ENCODE data around the gene PICALM. TPM values are rescaled to one million over a fixed set of nuclear protein-coding genes. Genes with fewer than 3 reads are reported as not detected.

PICALM gene
- total and polyA plus RNA-seq, 2 donors (not counting 1 experiment from before 2014, with no cell fraction given) = 48.4 to 165 TPM

GRCh38 chr11:85939099-85940015, 129.5 kb downstream of the PICALM start:
- Mint-ChIP-seq H3K4me3 (no peak overlapping the region), H3K27me3 (no peaks in the 10 kb centered on the region), H3K4me1 (no peaks in the 10 kb centered on the region), H3K27ac (no peak overlapping the region), H3K9me3 (ENCODE audit: insufficient read depth) (no peaks in the 10 kb centered on the region)
- Histone ChIP-seq H3K4me1 (ENCODE audit: control insufficient read depth in 2 of 2, insufficient read depth in 2 of 2, low read length in 2 of 2) (no peaks in the 10 kb centered on the region), H2AFZ (ENCODE audit: insufficient read depth, low read depth, low read length, poor library complexity, severe bottlenecking) (no peak overlapping the region), H3K36me3 (replicated peaks in 1 of 2; ENCODE audit: control extremely low read depth in 1 of 2, control insufficient read depth in 1 of 2, extremely low read depth in 1 of 2, insufficient read depth in 2 of 2, low read length in 1 of 2) (no peaks in the 10 kb centered on the region), H4K20me1 (ENCODE audit: control insufficient read depth, insufficient read depth, low read length, poor library complexity, severe bottlenecking) (no peaks in the 10 kb centered on the region), H3K9ac (ENCODE audit: low read length) (no peak overlapping the region), H3K4me3 (ENCODE audit: control extremely low read depth in 1 of 5, extremely low read depth in 1 of 5, insufficient read depth in 1 of 5, low read depth in 2 of 5, low read length in 4 of 5) (no peak overlapping the region), H3K9me3 (ENCODE audit: control extremely low read depth in 1 of 3, control insufficient read depth in 2 of 3, insufficient read depth in 1 of 3, low read length in 2 of 3) (peaks cover 0 to 21% (median 0%) of the 10 kb centered on the region in 3 donors), H3K27ac (ENCODE audit: low read length in 2 of 2) (no peak overlapping the region), H3K27me3 (replicated peaks in 1 of 4; ENCODE audit: control extremely low read depth in 1 of 4, control insufficient read depth in 3 of 4, insufficient read depth in 4 of 4, low read length in 3 of 4) (no peaks in the 10 kb centered on the region), H3K79me2 (ENCODE audit: control insufficient read depth, insufficient read depth, low read length) (no peaks in the 10 kb centered on the region), H3K4me2 (replicated peaks; ENCODE audit: low read depth, low read length, poor library complexity, severe bottlenecking) (no peak overlapping the region)
- ChIA-PET CTCF (no interaction called here), POLR2A (no interaction called here)
- WGBS (ENCODE audit: insufficient coverage) = no CpG with 5 or more reads among the region's 4 CpGs
- ATAC-seq (ENCODE audit: low read depth) (no peak), DNase-seq (no peak)
- TF ChIP-seq CTCF (IDR thresholded peaks at IDR 0.05) = no peak
- TF ChIP-seq EZH2 (IDR thresholded peaks at IDR 0.05; ENCODE audit: borderline replicate concordance, insufficient read depth, low read depth, low read length, poor library complexity, severe bottlenecking) = no peak
- intact Hi-C loops (cut with micrococcal nuclease) = no loop called here

GRCh38 chr11:85937835-85938234, 131.0 kb downstream of the PICALM start:
- Histone ChIP-seq H3K9me3 (ENCODE audit: control extremely low read depth in 1 of 3, control insufficient read depth in 2 of 3, insufficient read depth in 1 of 3, low read length in 2 of 3) (peaks cover 0 to 15% (median 0%) of the 10 kb centered on the region in 3 donors), H3K4me1 (ENCODE audit: control insufficient read depth in 2 of 2, insufficient read depth in 2 of 2, low read length in 2 of 2) (no peaks in the 10 kb centered on the region), H3K4me2 (replicated peaks; ENCODE audit: low read depth, low read length, poor library complexity, severe bottlenecking) (no peak overlapping the region), H4K20me1 (ENCODE audit: control insufficient read depth, insufficient read depth, low read length, poor library complexity, severe bottlenecking) (no peaks in the 10 kb centered on the region), H3K4me3 (ENCODE audit: control extremely low read depth in 1 of 5, extremely low read depth in 1 of 5, insufficient read depth in 1 of 5, low read depth in 2 of 5, low read length in 4 of 5) (no peak overlapping the region), H3K36me3 (replicated peaks in 1 of 2; ENCODE audit: control extremely low read depth in 1 of 2, control insufficient read depth in 1 of 2, extremely low read depth in 1 of 2, insufficient read depth in 2 of 2, low read length in 1 of 2) (no peaks in the 10 kb centered on the region), H3K9ac (ENCODE audit: low read length) (no peak overlapping the region), H3K79me2 (ENCODE audit: control insufficient read depth, insufficient read depth, low read length) (no peaks in the 10 kb centered on the region), H3K27ac (ENCODE audit: low read length in 2 of 2) (no peak overlapping the region), H2AFZ (ENCODE audit: insufficient read depth, low read depth, low read length, poor library complexity, severe bottlenecking) (no peak overlapping the region), H3K27me3 (replicated peaks in 1 of 4; ENCODE audit: control extremely low read depth in 1 of 4, control insufficient read depth in 3 of 4, insufficient read depth in 4 of 4, low read length in 3 of 4) (no peaks in the 10 kb centered on the region)
- TF ChIP-seq CTCF (IDR thresholded peaks at IDR 0.05) (no peak), EZH2 (IDR thresholded peaks at IDR 0.05; ENCODE audit: borderline replicate concordance, insufficient read depth, low read depth, low read length, poor library complexity, severe bottlenecking) (no peak)
- Mint-ChIP-seq H3K27me3 (no peaks in the 10 kb centered on the region), H3K4me3 (no peak overlapping the region), H3K4me1 (no peaks in the 10 kb centered on the region), H3K9me3 (ENCODE audit: insufficient read depth) (no peaks in the 10 kb centered on the region), H3K27ac (no peak overlapping the region)
- POLR2A ChIA-PET = no interaction called here
- CTCF ChIA-PET = no interaction called here
- no peak for ATAC-seq (ENCODE audit: low read depth)
- DNase-seq = no peak
- WGBS (ENCODE audit: insufficient coverage) = 100% methylated on average over 1 of the region's 1 CpG
- intact Hi-C loops (cut with micrococcal nuclease) = no loop called here

All from B cell (primary cell).